Thyroid gland (tissue), 4 donors: ENCODE measurements around the gene KIF21A.

Source experiments
- POLR2A ChIP-seq, 2 donors: fragments of 450-650 bp; IDR thresholded peaks; one replicate each; pipeline ENCODE4 v1.6.1; 2017; ENCODE audit warnings: antibody characterized with exemption in 2 of 2, mild to moderate bottlenecking in 2 of 2, moderate library complexity in 1 of 2
- TF ChIP-seq, protein P1 (sequence below), 6 experiments: fragments of 200-600 bp in 3 of 6; fragments of 450-650 bp in 3 of 6; sonication (generic) in 3 of 6; IDR thresholded peaks; one replicate each; pipeline ENCODE4 v1.5.1; 2016 to 2019; ENCODE audit warnings: antibody characterized with exemption in 6 of 6, mild to moderate bottlenecking in 2 of 6, inconsistent platforms in 1 of 6, moderate library complexity in 1 of 6

DNA sequence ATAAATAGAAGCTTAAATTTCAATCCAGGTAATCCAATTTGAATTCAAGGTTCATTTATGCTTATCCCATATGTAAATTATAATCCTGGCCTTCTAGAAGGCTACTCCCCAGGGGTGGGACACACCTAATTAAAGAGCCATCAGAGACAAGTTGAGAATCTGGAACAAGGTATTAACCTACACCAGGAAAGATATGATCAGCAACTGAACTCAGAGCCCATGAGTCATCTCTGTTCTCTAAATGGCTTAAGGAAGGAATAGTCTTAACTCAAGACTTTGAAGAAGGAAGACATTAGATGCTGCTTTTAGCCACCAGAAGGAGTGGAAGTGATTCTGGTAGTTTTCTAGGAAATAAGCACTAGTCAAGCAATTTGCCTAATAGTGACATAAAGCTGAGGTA is 88.0 kb downstream of the KIF21A start:
- TF ChIP-seq, protein P1, sequence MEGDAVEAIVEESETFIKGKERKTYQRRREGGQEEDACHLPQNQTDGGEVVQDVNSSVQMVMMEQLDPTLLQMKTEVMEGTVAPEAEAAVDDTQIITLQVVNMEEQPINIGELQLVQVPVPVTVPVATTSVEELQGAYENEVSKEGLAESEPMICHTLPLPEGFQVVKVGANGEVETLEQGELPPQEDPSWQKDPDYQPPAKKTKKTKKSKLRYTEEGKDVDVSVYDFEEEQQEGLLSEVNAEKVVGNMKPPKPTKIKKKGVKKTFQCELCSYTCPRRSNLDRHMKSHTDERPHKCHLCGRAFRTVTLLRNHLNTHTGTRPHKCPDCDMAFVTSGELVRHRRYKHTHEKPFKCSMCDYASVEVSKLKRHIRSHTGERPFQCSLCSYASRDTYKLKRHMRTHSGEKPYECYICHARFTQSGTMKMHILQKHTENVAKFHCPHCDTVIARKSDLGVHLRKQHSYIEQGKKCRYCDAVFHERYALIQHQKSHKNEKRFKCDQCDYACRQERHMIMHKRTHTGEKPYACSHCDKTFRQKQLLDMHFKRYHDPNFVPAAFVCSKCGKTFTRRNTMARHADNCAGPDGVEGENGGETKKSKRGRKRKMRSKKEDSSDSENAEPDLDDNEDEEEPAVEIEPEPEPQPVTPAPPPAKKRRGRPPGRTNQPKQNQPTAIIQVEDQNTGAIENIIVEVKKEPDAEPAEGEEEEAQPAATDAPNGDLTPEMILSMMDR (IDR thresholded peaks at IDR 0.05): no peak
- no peak for TF ChIP-seq POLR2A (IDR thresholded peaks at IDR 0.05)
